ENCODE data around the gene HIRIP3. TPM values are rescaled to one million over a fixed set of nuclear protein-coding genes. Genes with fewer than 3 reads are reported as not detected.

Gene HIRIP3
- total RNA-seq, 2 donors from 2014 or later = 10.8 to 22.4 TPM

DNA sequence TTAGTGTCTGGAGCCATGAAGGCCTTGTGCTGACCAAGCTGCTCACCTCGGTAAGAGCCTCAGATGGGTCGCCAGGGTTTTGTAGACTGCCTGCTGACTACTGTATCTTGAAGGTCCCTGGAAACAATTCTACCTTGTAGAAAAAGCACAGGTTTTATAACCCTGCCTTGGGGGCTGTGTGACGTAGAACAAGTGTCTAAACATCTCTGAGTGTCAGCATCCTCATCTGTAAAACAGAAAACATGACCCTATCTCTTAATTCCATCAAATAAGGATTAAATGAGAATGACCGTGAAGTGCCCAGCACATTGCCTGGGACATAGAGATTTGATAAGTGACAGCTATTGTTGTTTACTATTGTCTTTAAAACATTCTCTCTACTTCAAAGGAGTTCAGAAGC, 27.2 kb downstream of the HIRIP3 start:
- WGBS = 91% methylated on average over 4 of the region's 4 CpGs
- no peak for DNase-seq (ENCODE audit: low spot score)
- intact Hi-C loops (cut with DNase I) = loop anchor here (10.0 kb wide), 1 partner anchor 143 kb away; the partner anchor contains the start of gene MVP

DNA sequence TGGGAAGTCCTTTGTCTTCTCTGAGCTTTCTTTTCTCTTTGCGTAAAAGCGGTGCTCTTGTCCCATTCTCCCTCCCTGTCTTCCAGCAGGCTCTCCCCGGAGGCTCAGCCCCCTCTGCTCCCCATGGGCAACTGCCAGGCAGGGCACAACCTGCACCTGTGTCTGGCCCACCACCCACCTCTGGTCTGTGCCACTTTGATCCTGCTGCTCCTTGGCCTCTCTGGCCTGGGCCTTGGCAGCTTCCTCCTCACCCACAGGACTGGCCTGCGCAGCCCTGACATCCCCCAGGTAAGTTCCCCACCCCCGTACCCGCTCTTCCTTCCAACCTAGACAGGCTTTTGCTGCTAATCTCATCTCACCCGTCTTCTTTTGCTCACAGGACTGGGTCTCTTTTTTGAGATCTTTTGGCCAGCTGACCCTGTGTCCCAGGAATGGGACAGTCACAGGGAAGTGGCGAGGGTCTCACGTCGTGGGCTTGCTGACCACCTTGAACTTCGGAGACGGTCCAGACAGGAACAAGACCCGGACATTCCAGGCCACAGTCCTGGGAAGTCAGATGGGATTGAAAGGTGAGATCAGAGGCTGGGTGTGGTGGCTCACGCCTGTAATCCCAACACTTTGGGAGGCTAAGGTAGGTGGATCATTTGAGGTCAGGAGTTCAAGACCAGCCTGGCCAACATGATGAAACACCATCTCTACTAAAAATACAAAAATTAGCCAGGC, 32.2 kb downstream of the HIRIP3 start:
- 88% methylated on average over 14 of the region's 14 CpGs for whole genome bisulfite sequencing
- Histone ChIP-seq H3K9me3 (no peaks in the 10 kb centered on the region), H3K27ac (peak overlapping the region; percentile 90 to 93), H3K4me1 (replicated peaks) (no peaks in the 10 kb centered on the region), H3K27me3 (replicated peaks; ENCODE audit: insufficient read depth) (no peaks in the 10 kb centered on the region), H3K36me3 (no peaks in the 10 kb centered on the region), H3K4me3 (peak overlapping the region in 1 of 2 donors; percentile 71)
- intact Hi-C loops (cut with DNase I) = loop anchor here (10.0 kb wide), 1 partner anchor 138 kb away; the partner anchor contains the start of gene MVP
- no peak for TF ChIP-seq POLR2AphosphoS5 (IDR thresholded peaks at IDR 0.05)
- no peak for TF ChIP-seq POLR2A (IDR thresholded peaks at IDR 0.05)
- TF ChIP-seq, protein P1, sequence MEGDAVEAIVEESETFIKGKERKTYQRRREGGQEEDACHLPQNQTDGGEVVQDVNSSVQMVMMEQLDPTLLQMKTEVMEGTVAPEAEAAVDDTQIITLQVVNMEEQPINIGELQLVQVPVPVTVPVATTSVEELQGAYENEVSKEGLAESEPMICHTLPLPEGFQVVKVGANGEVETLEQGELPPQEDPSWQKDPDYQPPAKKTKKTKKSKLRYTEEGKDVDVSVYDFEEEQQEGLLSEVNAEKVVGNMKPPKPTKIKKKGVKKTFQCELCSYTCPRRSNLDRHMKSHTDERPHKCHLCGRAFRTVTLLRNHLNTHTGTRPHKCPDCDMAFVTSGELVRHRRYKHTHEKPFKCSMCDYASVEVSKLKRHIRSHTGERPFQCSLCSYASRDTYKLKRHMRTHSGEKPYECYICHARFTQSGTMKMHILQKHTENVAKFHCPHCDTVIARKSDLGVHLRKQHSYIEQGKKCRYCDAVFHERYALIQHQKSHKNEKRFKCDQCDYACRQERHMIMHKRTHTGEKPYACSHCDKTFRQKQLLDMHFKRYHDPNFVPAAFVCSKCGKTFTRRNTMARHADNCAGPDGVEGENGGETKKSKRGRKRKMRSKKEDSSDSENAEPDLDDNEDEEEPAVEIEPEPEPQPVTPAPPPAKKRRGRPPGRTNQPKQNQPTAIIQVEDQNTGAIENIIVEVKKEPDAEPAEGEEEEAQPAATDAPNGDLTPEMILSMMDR (IDR thresholded peaks at IDR 0.05) = no peak
- no peak for DNase-seq (ENCODE audit: low spot score)

More for the DNA sequence above, 27.2 kb downstream of the HIRIP3 start:
- Histone ChIP-seq H3K36me3 (no peaks in the 10 kb centered on the region), H3K4me3 (no peak overlapping the region), H3K27ac (no peak overlapping the region), H3K27me3 (replicated peaks; ENCODE audit: insufficient read depth) (no peaks in the 10 kb centered on the region), H3K4me1 (replicated peaks) (no peaks in the 10 kb centered on the region), H3K9me3 (no peaks in the 10 kb centered on the region)
- TF ChIP-seq POLR2AphosphoS5 (IDR thresholded peaks at IDR 0.05) = no peak
- TF ChIP-seq POLR2A (IDR thresholded peaks at IDR 0.05) = no peak
- TF ChIP-seq, protein P1 (IDR thresholded peaks at IDR 0.05) = no peak

DNA sequence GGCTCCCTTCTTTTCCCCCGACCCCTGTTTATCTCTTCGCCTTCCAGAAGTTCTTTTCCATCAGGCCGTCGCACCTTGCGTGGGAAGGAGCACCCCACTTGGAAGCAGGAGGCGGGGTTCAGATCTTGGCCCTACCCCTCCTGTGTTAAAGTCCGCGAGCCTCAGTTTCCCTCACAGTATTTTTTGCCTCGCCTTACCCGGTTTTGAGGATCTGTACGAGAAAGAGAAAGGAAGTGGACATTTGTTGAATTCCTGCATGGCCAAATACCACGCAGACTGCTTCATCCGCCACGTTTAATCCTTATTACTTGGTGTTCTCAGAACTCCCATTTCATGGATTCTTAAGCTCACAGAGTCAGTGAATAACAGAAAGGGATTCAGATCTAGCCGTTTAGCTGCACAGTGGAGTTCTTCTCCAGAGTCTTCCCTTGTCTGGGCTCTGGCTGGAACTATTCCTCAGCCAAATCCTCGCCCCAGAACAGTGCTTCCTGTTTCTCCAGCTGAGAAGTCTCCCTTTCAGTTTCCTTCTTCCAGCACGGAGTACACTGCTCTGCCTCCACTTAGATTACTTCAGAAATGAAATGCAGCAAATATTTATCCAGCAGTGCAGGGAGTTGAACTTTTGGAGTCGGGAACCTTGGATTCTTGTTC, 32.9 kb downstream of the HIRIP3 start:
- peak; percentile 24 for DNase-seq (ENCODE audit: low spot score)
- H3K27me3 ChIP-seq (replicated peaks; ENCODE audit: insufficient read depth) = no peaks in the 10 kb centered on the region
- H3K9me3 ChIP-seq = no peaks in the 10 kb centered on the region
- H3K36me3 ChIP-seq = no peaks in the 10 kb centered on the region
- intact Hi-C loops (cut with DNase I) = loop anchor here (10.0 kb wide), 1 partner anchor 138 kb away; the partner anchor contains the start of gene MVP
- TF ChIP-seq POLR2A (IDR thresholded peaks at IDR 0.05) (peak; percentile 22), POLR2AphosphoS5 (IDR thresholded peaks at IDR 0.05) (peak; percentile 35)
- TF ChIP-seq, protein P1 (IDR thresholded peaks at IDR 0.05) = no peak
- H3K4me3 ChIP-seq = peak overlapping the region; percentile 70 to 71
- H3K4me1 ChIP-seq (replicated peaks) = no peaks in the 10 kb centered on the region
- WGBS = 5% methylated on average over 18 of the region's 18 CpGs
- peak overlapping the region; percentile 90 to 93 for H3K27ac ChIP-seq

DNA sequence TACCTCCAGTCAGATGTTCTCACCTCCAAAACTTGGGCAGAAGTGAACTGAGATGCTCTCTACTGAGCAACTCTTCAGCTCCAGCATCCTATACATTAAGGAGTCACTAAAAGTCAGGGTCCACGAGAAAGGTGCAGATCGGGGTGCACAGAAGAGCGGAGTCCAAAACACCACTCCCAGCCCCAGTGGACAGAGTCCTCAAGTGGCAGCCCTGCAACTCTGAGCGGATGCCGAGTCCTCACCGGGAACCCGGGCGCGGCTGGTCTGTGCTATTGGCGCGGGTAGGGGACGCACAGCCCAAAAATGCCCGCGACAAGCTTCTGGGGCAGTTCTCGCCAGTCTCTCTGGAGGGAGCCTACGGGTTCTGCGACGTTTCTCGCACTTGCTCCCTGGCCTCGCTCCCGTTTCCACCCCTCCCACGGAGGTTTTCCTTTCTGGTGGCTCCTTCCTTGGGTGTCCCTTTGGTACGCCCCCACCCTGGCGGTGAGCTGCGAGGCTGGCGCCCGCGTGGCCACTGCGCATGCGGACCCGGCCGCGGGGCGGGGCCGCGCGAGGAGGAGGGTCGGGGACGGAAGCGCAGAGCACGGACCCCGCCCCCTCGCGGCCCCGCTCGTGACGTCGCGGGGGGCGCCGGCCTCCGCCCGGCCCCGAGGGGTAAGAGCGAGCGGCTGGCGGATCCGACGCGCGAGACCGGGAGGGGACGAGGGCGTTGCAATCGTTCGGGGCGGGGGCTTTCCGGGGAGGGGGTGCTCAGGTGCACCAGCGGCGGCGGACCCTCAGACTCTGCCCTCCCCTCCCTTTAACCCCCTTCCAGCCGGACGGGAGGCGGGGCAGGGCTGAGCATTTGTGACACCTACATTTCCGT, 33.7 kb downstream of the HIRIP3 start, which contains the start of gene TMEM219:
Gene TMEM219, plus strand, starts transcription at position 601 of the 865 bp plus-strand sequence. CDS start 1,065 bp downstream, outside the sequence.
- DNase-seq (ENCODE audit: low spot score) = peak; percentile 88
- Histone ChIP-seq H3K4me1 (replicated peaks) (no peaks in the 10 kb centered on the region), H3K36me3 (no peaks in the 10 kb centered on the region), H3K4me3 (peak within 1 kb of the TSS; percentile 70 to 71), H3K27ac (peak within 1 kb of the TSS; percentile 90 to 93), H3K9me3 (no peaks in the 10 kb centered on the region), H3K27me3 (replicated peaks; ENCODE audit: insufficient read depth) (no peaks in the 10 kb centered on the region)
- TF ChIP-seq POLR2AphosphoS5 (IDR thresholded peaks at IDR 0.05) = peak; percentile 62
- TF ChIP-seq, protein P1 (IDR thresholded peaks at IDR 0.05) = peak; percentile 52 to 88 (median 79)
- TF ChIP-seq POLR2A (IDR thresholded peaks at IDR 0.05) = peak; percentile 74
- intact Hi-C loops (cut with DNase I) = loop anchor here (10.0 kb wide), 1 partner anchor 137 kb away; the partner anchor contains the start of gene MVP
- under 1% methylated on average over 67 of the region's 75 CpGs for WGBS
